Superior temporal gyrus (tissue), 1 donor: ENCODE measurements around the gene RBM39.
A peak's percentile ranks its signal among the peaks of the same experiment; 100 is the strongest.
"Not testable (repeated sequence)": the region's sequence is repeated elsewhere in the genome, so short reads cannot be mapped to it uniquely, and the experiment has no call there.

ENCODE experiments used
- DNase-seq: peaks from one replicate; pipeline ENCODE4 v3.0.0-alpha.2; 2016; ENCODE audit errors: extremely low spot score

RBM39 gene

DNA sequence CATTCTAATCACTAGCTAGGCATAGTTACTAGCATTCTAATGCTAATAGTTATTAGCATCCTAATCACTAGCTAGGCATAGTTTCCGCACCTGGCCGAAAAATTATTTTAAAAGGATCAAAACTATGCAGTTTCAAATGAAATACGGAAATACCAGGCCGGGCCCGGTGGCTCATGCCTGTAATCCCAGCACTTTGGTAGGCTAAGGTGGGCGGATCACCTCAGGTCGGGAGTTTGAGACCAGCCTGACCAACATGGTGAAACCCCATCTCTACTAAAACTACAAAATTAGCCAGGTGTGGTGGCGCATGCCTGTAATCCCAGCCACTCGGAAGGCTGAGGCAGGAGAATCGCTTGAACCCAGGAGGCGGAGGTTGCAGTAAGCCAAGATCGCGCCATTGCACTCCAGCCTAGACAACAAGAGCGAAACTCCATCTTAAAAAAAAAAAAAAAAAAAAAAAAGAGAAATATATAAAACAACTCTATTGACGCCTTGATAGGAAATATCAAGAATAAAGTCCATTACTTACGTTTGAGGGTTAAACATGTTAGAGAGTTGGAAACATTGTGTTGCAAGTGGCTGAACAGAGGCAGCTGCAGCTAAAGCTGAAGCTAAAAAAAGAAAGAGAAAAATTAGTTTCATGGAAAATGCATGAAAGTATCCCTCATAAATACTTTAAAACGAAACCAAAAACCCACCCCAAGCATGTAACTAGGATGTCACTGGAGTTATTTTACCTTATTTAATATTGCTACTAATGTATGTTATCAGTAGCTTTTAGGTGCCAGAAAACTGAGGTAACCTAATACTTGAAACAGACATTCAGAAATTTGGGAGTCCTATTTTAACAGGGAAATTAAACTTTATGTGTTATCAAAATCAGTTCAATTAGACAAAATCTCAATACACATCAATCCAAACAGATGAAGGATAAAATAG, 35.2 kb downstream of the RBM39 start:
- not testable (repeated sequence) for DNase-seq

DNA sequence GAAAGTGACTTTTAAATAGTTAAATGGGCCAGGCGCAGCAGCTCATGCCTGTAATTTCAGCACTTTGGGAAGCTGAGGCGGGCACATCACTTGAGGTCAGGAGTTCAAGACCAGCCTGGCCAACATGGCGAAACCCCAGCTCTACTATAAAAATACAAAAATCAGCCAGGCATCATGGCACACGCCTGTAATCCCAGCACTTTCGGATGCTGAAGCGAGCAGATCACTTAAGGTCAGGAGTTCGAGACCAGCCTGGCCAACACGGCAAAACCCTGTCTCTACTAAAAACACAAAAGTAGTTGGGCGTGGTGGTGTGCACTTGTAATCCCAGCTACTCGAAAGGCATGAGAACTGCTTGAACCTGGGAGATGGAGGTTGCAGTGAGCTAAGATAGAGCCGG, 36.2 kb downstream of the RBM39 start:
- not testable (repeated sequence) for DNase-seq

DNA sequence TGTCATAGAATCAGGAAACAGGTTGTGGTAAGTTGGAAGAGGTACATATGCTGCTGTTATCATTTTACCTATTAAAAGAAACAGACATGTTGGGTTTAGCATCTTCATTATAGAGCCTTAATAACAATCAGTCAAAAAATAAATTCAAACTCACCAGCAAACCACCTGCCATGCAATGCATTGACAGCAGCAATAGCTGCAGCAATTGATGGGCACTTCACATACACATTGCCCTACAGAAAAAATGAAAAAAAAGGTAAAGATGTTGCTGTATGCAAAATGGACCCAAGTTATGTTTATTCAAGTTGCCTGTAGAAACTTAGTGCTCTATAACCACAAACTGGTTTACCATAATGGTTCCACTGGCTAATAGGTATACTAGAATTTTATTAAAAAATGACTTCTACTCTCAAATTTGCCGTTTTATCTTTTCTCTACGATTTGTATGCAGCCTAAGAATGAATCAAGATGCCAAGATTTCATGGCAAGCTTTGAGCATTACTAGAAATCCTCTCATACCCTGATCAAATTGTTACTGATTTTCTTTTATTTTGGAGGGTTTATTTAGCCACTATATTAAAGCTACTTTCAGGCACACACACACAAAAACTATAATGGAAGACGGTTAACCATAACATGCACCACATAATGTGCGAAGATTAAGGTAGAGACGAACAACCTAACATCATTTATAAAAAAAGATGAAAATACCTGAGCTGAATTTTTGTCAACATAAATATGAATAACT, 37.4 kb downstream of the RBM39 start:
- no peak for DNase-seq

DNA sequence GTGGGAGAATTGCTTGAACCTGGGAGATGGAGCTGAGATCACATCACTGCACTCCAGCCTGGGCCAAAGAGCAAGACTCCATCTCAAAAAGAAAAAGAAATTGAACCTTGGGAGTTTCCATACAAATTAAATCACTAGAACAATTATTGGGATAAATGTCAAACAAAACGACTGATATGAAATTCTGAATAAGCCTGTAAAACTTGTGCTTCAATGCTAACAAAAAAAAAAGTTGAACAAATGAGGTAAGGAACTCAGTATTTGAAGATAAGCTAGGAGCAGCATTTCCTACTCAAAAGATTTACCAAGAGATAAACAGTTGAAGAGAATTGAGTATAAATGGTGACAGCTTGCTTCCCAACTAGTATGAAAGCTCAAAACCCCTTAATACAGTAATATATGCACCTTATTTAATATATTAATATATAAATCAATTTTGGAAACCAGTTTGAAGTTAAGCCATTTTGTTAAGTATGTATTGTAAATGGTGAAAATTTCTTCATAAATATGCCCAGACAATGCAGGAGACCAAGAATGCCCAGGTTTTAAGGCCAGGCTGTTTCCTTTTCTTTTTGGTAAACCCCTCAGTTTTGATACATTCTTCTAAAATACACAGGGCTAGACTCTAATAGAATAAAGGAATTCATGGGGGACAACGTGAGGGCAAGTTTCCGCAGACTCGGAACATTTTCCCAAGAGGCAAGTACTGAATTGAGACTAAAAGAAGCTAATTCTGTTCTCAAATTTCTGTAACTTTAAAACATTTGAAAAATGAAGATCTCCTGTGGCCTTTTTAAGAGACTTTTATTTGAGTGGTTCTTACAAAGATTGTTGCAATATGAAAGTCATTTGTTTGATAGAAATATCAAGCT, 39.0 kb downstream of the RBM39 start:
- peak; percentile 6 for DNase-seq

DNA sequence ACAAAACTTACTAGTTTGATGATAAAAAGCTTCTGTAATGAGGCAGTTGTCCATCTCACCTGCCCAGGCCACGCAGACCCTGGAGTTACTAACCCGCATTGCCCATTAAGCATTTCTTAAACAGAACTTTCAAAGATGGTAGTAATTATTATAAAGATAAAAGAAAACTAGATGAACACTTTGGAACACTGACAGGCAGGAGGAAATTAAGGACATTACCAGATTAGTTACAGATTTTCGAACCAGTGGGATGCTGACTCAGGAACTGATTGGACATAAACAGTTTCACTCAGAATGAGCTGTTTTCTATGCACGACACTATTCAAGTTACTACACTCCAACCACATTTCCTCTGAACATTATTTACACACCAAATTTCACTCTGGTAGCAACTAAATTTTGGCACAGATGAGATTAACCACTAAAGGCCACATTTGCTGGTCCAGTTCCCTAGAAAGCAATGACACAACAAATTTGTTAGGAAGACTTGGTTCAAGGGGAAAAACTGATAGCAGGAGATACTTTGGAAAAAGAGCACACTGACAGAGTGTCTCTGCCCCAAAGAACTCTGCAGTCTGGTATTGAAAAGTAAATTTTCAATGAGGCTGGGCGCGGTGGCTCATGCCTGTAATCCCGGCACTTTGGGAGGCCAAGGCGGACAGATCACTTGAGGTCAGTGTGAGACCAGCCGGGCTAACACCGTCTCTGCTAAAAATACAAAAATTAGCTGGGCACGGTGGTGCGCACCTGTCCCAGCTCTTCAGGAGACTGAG, 39.8 kb downstream of the RBM39 start:
- DNase-seq, result peak; percentile 8

DNA sequence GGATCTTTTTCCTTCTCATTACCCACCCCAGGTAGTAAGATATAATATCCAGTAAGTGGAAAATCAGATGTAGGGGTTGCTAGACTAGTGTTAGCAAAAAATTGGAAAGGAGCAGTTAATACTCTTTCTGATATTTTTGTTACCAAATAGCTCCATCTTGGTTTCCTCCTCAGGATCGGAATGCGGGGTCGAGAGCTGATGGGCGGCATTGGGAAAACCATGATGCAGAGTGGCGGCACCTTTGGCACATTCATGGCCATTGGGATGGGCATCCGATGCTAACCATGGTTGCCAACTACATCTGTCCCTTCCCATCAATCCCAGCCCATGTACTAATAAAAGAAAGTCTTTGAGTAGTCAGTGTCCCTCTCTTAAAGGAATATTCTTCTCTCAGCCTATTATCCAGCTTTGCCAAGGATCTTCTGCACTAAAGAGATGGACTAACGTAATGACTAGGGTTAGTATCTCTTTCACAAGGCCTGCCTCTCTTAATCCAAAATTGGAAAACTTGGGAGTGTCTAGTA, 41.4 kb downstream of the RBM39 start:
- DNase-seq, result no peak

DNA sequence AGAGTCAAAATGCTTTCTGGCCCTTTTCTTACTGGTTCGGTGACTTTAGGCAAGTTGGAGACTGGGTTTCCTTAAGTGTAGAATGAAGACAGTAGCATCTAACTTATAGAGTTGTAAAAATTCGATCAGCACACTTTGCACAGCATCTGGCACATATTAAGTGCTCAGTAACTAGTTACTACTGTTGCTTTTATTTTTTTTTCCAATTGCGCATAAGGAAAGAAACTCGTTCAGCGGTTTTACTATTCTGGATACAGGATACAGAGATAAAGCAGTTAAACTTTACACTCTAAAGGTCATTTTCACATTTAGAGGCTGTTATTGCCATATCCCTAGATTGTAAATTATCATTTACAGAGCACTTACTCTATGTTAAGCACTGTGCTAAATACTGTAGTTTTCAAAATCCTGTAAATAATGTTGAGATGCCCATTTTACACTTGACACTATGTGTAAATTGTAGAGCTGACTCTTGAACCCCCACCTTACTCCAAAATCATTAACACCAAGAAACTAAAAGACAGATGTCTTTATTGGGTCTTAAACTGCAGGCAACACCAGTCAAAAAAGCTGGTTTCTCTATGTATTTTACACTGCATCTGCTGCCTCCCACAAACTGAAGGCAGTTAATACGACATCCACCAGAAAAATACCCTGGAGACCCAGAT, 42.0 kb downstream of the RBM39 start:
- DNase-seq, result no peak

DNA sequence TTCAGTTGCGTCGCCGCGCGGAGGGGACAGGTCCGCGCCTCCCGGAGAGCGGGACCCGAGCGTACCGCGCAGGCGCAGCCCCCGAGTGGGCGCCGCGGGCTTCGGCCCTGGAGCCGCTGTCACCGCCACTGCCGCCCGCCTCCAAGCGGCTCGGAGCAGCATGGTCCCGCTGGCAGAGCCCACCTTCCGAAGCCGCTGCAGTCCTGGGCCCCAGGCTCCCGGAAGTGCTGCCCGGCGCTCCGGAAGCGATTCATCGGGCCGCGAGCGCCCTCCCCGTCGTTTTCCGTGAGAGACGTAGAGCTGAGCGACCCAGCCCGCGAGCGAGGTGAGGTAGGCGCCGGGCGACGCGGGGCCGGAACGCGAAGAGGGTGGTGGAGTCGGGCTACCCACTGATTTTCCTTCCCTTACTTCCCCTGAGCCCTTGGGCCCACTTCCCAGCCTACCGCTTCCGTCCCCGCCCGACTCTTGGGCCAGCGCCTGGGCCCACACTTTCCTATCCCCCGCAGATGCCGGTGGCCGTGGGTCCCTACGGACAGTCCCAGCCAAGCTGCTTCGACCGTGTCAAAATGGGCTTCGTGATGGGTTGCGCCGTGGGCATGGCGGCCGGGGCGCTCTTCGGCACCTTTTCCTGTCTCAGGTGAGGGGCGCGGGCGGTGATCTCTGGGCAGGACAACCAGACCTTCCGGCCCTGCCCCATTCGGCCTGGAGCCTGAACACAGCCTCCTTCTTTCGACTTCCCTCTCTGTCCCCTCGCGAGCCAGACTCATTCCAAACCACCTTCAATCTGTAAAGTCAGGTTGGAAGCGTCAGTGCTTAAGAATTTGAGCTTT, 42.7 kb downstream of the RBM39 start, which contains the start of the genes NFS1 and ROMO1:
Gene NFS1 (minus strand): TSS at position 226 of the 830 bp plus-strand sequence. CDS start 64 bp downstream, at position 162.
Gene ROMO1 (plus strand): TSS at position 279 of the 830 bp plus-strand sequence. CDS start 228 bp downstream, at position 507.
- peak; percentile 88 for DNase-seq

DNA sequence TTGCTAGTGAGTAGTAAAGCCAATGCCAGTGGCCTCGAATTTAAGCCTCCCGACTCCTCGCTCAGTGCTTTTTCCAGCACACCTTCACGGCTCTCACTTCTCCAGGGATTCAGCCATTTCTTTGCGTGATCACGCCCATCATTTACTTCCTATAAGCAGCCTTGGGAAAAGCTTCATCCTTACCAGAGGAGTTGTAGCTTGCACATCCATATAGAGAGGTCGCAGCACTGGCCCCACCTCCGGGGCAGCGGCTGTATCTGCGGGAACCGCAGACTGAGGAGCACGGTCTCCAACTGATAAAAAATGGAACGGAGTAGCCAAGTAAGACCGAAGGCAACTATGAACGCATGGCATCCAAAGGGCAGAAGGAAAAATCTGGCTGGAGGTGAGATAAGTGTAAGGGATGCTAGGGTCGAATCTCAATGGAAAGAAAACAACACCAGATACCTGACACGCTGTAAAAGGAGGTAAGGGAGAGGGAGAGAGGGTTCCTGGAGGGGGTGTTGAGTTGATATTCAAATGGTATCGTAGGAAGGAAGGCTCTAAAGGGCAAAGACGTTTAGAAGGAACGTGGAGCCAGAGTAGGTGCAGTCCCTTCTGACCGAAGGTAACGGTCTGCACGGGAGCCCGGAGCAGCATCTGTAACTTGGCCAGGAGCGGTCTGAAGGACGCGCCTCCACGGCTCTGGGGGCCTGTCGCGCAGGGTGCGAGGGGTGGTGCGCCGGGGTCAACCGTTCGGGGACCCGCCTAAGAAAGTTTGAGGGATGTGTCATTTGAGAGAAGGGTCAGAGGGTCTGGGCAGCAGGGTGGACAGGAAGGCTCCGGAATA, 43.5 kb downstream of the RBM39 start:
- DNase-seq, result no peak

DNA sequence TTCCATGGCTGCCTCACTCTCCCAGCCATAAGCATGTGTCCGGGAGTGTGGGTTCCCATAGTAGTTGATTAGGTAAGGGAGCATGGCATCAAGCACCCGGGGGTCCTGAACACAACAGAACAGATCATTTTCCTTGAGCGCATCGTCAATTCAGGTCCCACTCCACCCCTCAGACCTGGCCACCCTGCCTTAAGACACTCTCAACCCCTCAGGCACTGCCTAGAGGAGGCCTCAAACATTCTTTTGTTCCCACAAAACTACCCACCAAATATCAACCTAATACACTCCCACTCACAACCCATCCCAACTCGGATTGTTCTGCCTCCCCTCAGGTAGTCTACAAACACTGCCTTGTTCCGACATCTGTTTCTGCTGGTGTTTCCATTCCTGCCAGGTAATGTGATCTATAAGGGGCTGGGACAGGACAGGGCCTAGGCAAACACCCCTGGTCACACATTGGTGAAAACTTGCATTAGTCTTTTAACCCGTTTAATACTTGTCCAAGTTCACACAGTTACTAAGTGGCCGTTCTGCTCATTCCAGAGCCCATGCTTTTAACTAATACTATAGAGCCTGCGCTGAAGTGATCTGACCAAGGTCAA, 44.3 kb downstream of the RBM39 start:
- DNase-seq, result no peak

DNA sequence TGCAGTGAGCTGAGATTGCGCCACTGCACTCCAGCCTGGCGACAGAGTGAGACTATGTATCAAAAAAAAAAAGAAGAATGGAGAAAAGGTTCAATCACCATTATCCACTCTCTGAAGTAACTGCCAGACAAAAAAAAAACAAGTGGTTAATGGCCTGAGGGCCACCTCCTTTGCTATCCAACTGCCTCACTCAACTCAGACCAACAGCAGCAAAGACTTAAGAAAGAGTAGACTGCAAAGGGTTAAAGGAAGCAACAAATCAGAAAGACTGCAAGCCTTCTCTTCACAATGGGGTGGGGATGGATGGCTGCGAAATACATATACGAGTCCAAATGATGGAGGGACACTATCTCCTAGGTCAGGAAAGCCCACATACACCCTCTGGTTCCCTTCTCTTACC, 46.1 kb downstream of the RBM39 start:
- no peak for DNase-seq

DNA sequence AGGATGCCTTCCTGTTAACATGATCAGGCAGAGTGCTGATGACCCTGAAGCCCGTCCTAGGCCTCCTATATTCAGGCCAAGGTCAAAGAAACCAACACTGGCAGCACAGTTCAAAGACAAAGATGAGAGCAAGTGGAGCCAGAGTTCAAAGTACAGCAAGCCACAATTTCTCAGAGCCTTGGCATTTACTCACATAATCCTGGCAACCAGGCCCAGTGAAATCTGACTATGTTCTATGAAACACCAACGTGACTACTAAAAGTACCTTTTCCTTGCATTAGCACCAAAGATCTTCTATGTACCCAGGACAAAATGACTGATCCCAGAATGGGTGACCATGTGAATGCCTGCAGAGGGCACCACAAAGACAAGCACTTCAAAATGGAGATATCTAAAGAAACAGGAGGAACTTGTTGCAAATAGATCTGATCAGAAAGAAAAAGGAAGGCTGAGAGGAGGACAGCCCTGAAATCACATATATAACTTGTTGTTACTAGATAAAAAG, 46.8 kb downstream of the RBM39 start:
- DNase-seq, result no peak

DNA sequence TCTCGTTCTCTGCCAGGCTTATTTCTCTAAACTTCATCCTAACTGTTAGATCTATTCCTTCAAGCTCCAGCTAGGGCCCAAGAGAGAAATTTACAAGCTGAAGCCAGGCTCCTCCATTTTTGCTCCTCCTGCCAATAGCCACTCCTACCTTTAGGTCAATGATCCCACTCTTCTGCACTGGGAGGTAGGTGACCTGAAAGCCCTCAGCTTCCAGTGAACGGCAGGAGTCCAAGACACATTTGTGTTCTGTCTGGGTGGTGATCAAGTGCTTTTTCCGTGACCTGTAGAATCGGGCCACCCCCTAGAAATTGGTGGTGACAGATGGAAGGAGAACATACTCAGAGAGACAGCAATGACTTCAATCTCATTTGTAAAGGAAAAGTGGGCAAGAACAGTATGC, 51.8 kb downstream of the RBM39 start:
- DNase-seq, result no peak

DNA sequence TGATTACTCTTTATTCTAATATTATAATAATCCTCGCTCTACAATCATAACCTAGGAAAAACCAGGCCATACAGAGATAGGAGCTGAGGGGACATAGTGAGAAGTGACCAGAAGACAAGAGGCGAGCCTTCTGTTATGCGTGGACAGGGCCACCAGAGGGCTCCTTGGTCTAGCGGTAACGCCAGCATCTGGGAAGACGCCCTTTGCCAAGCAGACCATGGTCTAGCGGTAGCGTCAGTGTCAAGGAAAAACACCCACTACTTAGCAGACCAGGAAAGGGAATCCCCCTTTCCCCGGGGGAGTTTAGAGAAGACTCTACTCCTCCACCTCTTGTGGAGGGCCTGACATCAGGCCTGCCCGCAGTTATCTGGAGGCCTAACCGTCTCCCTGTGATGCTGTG, 55.2 kb downstream of the RBM39 start:
- not testable (repeated sequence) for DNase-seq

DNA sequence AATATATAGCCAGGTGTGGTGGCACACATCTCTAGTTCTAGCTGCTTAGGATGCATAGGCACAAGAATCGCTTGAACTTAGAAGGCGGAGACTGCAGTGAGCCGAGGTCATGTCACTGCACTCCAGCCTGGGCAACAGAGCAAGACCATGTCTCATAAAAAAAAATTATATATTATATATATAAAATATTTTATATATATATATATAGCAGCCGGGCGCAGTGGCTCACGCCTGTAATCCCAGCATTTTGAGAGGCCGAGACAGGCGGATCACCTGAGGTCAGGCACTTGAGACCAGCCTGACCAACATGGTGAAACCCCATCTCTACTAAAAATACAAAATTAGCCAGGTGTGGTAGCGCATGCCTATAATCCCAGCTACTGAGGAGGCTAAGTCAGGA, 56.7 kb downstream of the RBM39 start:
- DNase-seq, result not testable (repeated sequence)

DNA sequence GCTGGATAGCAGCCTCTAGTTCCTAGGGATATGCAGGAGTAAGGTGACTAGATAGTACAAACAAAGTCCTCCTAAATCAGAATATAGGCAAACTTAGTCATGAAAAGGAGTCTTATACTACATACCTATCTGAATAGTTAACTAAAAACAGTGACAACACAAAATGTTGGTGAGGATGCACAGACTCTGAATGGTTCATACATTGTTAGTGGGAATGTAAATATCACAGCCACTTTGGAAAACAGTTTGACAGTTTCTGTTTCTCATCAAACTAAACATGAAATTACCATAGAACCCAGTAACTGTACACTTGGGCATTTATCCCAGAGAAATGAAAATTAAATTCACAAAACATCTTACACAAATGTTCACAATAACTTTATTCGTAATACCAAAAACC, 60.1 kb downstream of the RBM39 start:
- DNase-seq, result no peak

DNA sequence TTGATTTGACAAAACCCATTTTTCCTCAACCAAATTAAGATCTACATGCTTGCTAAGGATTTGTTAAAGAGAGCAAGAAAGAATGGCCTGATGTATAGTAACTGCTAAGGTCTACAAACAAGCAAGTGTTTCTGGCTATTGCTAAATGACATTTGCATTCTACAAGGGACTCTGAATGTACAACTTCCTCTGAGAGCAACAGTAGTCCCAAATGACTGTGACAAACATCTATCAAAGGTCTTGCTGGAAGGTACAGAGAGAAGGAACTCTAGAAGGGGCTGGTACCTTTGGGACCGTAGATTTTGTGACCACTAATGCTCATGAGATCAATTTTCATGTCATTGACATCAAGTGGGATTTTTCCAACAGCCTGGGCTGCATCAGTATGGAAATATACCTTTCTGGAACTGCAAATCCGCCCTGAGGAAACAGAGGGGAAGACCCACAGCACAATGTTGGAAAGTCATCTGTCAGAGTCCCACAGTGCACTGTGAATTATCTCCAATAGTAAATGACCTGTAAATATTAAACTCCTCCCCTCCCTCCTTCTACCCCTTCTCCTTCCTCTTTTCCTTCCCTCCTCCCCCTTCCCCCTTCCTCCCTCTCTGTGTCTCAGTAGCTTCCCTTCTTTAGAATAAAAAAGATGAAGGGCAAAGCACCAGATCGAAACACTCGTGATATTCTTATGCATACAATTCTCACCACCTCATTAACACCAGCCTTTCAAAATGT, 61.4 kb downstream of the RBM39 start:
- DNase-seq, result no peak
